Activated CD8-positive, alpha-beta memory T cell treated with anti-CD3 and anti-CD28 coated beads, Interleukin-2, amount 50 U/mL, for 4 hours (primary cell): ENCODE results near the gene FUT8.
"Not testable (repeated sequence)": the region's sequence is repeated elsewhere in the genome, so short reads cannot be mapped to it uniquely, and the experiment has no call there.

Experiments used
- DNase-seq: peaks from one replicate; pipeline ENCODE4 v3.0.0-alpha.2; 2020

The FUT8 gene

DNA sequence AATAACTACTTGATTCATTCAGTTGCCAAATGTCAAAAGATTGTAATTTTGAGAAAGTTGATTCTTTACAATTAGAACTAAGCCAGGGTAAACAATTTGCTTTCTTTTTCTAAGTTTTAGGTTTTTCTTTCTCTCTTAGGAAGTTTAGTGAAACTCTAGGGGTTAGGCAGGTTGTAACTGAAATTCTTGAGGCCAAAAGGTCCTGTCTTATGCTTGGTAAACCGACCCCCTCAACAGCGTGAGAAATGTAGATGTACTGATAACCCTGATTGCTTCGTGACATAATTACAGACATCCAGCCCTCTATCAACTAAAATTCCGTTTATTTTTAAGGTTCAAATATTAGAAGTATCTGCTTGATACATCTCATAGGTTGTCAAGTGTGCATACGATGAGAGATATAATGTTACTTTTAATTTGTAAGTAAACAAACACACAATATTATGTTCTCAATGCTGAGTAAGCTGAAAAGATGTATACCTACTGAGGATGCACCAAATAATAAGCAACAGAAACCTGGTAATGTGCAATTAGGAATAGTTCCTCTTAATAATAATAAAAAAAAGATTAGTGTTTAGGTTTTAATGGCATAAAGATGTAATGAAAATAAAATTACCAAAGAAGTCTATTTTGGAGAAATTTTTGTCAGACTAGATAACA, 7.2 kb downstream of the FUT8 start:
- no peak for DNase-seq

GRCh38 chr14:65421201-65421981, 8.9 kb downstream of the FUT8 start:
- DNase-seq, result no peak

- no peak for DNase-seq
These were observed 9.7 kb downstream of the FUT8 start for GRCh38 chr14:65422088-65422834.

DNA sequence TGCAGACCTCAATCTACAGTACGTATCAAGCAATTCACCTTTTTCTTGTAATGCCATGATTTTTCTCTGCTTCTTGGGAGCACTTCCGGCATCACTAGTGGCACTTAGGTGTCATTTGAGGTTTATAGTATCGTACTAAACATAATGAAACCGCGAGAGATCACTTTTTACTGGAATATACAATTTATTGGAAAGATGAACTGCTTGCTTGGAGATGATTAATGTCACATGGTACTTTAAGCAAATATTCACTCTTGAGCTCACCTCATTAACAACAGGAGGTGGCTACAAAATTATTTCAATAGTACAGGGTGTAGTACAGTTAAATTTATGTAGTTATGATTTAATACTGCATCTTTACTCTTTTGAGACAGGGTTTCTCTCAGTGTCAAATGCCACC, 11.5 kb downstream of the FUT8 start:
- no peak for DNase-seq

GRCh38 chr14:65424531-65424930, 12.0 kb downstream of the FUT8 start:
- no peak for DNase-seq

DNA sequence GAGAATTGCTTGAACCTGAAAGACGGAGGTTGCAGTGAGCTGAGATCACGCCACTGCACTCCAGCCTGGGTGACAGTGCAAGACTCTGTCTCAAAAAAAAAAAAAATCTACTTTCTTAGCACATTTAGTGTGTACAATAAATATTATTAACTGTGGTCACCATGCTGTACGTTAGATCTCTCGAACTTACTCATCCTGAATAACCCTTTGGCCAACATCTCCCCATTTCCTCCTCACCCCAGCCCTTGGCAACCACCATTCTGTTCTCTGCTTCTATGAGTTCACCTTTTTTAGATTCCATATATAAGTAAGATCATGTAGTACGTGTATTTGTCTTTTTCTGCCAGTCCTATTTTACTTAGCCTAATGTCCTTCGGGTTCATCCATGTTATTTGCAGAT, 13.4 kb downstream of the FUT8 start:
- DNase-seq, result no peak

DNA sequence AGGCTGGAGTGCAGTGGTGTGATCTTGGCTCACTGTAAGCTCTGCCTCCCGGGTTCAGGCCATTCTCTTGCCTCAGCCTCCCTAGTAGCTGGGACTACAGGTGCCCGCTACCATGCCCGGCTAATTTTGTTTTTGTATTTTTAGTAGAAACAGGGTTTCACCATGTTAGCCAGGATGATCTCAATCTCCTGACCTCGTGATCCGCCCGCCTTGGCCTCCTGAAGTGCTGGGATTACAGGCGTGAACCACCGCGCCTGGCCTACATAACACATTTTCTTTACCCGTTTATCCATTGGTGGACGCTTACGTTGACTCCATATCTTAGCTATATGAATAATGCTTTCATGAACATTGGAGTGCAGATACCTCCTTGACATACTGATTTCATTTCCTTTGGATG, 14.4 kb downstream of the FUT8 start:
- not testable (repeated sequence) for DNase-seq

GRCh38 chr14:65428691-65429090, 16.2 kb downstream of the FUT8 start:
- DNase-seq, result no peak

DNA sequence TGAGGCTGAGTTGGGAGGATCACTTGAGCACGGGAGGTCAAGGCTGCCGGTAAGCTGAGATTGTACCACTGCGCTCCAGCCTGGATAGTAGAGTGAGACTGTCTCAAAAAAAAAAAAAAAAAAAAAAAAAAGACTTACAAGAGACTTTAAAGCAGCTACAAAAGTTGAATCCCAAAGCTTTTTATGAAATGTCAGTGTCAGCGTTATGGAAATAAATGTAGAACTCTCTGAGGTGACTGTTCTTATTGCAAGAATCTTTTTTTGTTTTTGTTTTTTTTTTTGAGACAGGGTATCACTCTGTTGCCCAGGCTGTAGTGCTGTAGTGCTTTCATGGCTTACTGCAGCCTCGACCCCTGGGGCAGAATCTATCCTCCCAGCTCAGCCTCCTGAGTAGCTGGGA, 17.2 kb downstream of the FUT8 start:
- no peak for DNase-seq

DNA sequence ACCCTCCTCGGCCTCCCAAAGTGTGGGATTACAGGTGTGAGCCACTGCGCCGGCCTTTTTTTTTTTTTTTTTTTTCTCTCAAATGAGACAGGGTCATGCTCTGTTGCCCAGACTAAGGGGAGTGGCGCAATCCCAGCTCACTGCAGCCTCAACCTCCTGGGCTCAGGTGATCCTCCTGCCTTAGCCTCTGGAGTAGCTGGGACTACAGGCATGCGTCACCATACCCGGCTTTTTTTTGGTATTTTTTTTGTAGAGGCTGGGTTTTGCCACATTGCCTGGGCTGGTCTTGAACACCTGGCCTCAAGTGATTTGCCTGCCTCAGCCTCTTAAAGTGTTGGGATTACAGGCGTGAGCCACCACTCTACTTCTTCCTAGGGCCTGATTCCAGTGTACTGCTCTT, 18.7 kb downstream of the FUT8 start:
- DNase-seq, result no peak

GRCh38 chr14:65431951-65432350, 19.4 kb downstream of the FUT8 start:
- DNase-seq, result no peak

- no peak for DNase-seq
These were observed 19.9 kb downstream of the FUT8 start for GRCh38 chr14:65432361-65432948.

DNA sequence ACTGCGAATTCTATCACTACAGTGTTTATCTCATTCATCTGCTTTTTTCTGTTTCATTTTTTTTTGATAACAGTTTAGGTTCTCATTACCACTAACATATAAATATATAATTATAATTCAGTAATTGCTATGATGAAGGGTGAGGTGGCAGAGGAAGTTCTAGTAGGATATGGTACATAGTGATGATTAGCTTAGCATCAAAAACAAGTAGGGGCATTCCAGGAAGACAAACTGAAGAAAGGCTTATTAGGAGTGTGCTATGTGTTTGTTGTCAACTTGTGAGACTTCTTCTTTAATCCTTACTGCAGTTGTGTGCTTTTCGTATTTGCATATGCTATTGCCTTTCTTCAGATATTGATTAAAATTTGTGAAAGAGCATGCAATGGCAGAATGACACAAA, 20.6 kb downstream of the FUT8 start:
- no peak for DNase-seq

GRCh38 chr14:65433646-65434045, 21.1 kb downstream of the FUT8 start:
- no peak for DNase-seq

GRCh38 chr14:65434216-65434850, 21.8 kb downstream of the FUT8 start:
- DNase-seq, result no peak

- no peak for DNase-seq
These were observed 25.9 kb downstream of the FUT8 start for GRCh38 chr14:65438266-65438933.

- no peak for DNase-seq
These were observed 26.6 kb downstream of the FUT8 start for GRCh38 chr14:65439117-65439516.

DNA sequence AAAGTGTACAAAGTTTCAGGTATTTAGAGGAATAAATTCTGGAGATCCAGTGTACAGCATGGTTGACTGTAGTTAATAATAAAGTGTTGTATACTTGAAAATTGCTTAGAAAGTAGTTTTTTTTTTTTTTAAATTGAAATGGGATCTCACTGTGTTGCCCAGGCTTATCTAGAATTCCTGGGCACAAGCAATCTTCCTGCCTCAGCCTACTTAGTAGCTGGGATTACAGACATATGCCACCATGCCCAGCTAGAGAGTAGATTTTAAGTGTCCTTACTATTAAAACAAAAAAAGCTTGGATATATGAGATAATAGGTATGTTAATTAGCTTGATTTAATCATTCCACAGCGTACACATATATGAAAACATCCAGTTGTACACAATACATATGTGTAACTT, 27.7 kb downstream of the FUT8 start:
- DNase-seq, result no peak

DNA sequence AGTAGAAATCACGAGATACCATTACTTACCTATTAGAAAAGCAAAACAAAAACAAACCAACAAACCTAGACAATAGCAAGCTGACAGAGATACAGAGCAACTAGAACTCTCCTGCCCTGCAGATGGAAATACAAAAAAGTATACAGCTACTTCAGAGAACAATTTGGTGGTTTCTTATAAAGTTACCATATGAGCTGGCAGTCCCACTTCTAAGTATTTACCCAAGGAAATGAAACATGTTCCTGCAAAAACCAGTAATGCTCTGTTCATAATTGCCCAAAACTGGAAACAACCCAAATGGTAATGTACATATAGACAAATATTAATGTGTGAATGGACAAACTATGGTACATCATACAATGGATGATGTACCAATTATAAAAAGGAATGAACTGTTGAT, 31.7 kb downstream of the FUT8 start:
- DNase-seq, result no peak

DNA sequence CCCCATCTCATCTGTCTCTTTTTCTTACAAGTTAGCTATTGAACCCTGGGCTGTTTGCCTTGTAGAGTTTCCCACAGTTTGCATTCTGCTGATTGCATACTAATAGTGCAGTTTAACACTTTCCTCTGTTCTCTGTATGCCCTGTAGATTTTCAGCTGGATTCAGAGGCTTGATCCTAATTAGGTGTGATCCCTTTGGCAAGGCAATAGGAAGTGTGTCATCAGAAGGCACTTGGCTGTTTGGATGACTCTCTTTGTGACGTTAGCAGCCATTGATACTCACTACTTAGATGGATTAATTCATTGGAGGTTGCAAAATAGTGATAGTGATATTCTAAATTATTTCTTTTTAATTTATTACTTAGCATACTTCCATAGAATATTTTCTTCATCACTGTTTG, 33.6 kb downstream of the FUT8 start:
- no peak for DNase-seq

DNA sequence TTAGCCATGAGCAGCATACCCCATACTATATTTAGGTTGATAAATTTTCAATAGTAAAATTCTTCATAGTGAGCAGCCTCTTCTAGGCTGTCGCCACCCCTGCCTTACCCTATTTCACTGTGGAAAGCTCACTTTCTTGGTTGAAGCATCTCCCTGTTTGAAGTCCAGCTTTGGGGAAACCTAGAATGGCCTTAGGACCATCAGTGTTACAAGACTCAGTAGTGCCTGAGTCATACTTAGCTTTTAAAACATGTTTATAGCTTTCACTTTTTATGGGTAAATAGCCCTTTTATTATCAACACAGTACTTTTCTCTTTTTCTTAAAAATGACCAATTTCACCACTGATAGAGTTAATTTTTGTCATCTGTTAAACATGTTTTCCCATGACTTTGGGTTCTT, 37.1 kb downstream of the FUT8 start:
- no peak for DNase-seq

- DNase-seq, result no peak
These were observed 41.4 kb downstream of the FUT8 start for GRCh38 chr14:65453807-65454480.
